ENCODE data around the gene NRIP1.
"Not testable (repeated sequence)": the region's sequence is repeated elsewhere in the genome, so short reads cannot be mapped to it uniquely, and the experiment has no call there.

Gene NRIP1

DNA sequence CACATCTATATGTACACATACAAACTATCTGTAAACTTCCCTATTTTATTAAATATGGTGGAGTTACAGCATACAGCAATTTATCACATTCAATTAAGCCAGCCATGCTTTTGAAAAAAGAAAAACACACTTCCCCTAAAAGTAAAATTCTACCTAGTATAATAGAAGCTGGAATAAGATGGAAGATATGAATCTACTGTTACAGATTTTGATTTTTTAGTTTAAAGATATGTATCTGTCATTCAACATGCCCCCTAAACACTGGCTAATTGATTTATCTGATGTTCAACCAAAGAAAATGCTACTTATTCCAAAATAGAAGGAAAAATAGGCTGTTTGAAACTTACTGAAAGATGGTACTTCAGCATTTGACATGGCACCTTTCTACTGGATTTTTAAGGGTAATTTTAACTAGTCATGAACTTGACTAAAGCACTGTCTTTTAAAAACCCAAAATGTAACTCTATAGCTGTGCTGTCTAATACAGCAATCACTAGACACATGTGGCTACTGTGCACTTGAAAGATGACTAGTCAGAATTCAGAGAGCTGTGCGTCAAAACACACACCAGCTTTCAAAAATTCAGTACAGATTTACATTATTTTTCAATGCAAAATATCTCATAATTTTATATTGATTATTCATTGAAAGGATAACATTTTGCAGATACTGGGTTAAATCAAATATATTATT, 25.0 kb downstream of the NRIP1 start:
- DNase-seq (ENCODE audit: low read depth in 3 of 3): no peak

DNA sequence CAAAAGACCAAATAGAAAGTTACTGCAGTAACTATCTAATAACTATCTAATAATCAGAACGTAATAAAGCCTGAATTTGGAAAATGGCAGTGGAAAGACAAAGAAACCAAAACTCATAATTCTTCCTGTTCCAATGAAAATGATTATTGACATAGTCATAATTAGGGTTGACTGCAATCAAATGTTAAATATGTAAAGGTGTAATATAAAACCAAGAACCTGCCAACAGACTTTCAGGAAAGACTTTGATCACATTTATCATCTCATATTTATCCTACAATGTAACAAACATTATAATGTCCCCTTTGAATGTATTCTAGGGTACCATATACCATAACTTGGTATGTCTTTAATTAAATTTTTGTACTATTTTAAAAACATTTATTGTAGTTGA, 26.9 kb downstream of the NRIP1 start:
- DNase-seq (ENCODE audit: low read depth in 3 of 3): no peak

DNA sequence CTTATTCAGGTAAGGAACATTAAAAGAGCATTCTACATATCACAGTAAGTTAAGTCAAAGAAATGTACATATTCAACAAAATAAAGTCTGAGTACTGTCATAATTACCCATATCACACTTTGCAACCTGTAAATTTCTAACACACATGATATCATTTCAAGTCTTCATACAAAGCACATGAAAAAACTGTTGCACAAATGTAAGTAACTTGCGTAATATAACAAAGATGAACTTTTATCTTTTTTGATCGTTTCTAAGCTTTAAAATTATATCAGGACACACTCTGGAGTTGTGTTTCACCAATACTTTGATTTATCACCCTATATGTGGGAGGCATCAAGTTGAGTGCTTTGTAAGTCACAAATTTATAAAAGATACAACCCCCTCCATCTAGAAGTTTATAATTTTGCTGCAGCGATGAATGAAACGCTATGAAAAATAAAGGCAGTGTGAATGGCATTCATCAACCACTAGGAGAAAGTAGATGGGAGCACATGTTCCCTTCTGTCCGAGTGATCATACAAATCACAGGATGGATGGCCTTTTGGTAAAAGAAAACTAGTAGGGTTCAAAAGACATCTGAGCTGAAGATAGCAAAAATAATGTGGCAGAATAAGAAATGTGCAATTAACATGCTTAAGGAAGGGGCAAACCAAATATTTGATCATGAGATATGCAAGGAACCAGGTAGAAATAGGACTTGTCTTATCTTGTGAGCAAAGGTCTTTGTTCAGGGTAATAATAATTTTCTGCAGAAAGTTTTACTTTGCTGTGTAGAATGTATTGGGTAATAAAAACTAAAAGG, 27.5 kb downstream of the NRIP1 start:
- no peak for DNase-seq (ENCODE audit: low read depth in 3 of 3)

DNA sequence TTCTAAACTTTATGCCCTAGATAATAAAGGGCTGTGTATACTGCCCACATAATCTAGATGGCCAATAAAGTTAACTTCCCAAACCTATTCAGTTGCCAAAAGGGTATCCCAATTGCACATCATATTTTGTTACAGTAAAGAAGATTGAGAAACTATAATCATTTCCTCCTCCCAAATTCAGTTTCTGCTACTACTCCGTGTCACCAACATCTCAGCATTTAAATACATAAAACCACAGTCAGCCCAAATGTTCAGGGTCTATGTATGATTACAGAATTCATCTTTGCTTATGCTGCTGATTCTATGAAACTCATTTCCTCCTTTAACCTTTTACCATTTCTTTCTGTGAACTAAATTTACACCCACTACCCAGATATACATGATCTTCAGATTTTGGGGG, 28.6 kb downstream of the NRIP1 start:
- no peak for DNase-seq (ENCODE audit: low read depth in 3 of 3)

DNA sequence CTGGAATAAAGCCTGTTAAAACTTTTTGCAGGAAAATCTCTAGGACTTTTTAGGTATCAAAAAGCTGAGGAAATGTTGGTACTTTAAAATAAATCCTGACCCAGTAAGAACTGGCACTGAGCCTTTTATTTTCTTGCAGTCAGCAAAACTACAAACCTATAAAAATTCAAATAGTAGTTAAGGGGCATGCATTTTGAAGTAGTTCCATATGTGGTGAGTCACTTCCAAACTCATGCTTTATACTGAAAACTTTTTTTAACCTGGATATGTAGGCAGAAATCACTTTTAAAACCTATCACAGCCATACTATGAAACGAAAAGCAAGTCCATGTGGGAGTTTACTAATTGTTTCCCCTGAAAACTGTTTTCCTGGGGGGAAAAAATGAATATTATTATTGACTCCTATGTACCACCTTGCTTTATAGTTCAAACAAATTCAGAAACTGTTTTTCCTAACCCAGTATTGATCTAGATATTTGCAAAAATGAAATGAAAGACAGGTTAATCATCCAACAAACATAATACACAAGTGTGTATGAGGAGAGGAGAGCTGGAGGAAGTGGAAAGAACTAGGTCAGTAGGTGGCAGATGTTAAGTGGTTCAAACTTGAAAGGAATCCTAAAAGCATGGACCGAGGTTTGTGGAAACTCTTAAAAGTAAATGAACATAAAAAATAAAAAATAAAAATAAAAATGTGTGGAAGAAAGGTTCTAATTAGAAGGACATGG, 30.5 kb downstream of the NRIP1 start:
- no peak for DNase-seq (ENCODE audit: low read depth in 3 of 3)

DNA sequence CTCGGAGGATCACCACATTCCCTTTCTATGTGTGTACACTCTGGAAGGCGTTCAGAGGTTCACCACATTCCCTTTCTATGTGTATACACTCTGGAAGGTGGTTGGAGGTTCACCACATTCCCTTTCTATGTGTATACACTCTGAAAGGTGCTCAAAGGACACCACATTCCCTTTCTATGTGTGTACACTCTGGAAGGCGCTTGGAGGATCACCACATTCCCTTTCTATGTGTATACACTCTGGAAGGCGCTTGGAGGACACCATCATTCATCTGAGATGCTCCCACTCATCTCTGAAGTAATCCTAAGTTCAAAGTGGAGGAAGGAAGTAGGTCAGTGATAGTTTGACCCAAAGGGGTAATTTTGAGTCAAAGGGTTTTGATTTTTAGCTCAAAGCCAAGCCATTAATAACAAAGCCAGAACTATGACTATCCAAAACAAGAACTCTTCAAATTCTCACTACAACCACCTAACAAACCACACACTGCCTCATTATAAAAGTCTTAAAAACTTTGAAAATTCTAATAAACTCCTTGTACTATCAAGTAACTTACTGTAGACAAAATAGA, 32.9 kb downstream of the NRIP1 start:
- DNase-seq (ENCODE audit: low read depth in 3 of 3): no peak

DNA sequence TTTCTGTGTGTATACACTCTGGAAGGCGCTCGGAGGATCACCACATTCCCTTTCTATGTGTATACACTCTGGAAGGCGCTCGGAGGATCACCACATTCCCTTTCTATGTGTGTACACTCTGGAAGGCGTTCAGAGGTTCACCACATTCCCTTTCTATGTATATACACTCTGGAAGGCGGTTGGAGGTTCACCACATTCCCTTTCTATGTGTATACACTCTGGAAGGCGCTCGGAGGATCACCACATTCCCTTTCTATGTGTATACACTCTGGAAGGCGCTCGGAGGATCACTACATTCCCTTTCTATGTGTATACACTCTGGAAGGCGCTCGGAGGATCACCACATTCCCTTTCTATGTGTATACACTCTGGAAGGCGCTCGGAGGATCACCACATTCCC, 33.4 kb downstream of the NRIP1 start:
- DNase-seq (ENCODE audit: low read depth in 3 of 3): not testable (repeated sequence)

DNA sequence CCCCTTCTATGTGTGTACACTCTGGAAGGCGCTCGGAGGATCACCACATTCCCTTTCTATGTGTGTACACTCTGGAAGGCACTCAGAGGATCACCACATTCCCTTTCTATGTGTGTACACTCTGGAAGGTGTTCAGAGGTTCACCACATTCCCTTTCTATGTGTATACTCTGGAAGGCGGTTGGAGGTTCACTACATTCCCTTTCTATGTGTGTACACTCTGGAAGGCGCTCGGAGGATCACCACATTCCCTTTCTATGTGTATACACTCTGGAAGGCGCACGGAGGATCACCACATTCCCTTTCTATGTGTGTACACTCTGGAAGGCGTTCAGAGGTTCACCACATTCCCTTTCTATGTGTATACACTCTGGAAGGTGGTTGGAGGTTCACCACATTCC, 33.9 kb downstream of the NRIP1 start:
- DNase-seq (ENCODE audit: low read depth in 3 of 3): not testable (repeated sequence)

DNA sequence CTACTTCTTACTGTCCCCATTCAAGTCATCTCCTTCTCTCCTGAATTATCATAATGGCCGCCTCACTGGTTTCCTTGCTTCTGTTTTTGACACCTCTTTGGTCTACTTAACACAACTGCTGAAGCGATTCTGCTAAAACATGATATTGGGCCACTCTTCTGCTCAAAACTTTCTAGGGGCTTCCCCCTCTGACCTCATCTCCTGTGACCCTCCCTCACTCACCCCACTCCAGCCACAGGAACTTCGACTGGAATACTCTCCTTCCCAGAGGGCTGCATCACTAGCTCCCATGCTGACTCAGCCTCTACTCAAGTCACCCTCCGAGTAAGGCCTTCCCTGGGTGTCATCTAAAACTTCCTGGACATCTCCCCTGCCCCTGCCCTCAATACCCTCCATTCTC, 35.7 kb downstream of the NRIP1 start:
- DNase-seq (ENCODE audit: low read depth in 3 of 3): no peak

DNA sequence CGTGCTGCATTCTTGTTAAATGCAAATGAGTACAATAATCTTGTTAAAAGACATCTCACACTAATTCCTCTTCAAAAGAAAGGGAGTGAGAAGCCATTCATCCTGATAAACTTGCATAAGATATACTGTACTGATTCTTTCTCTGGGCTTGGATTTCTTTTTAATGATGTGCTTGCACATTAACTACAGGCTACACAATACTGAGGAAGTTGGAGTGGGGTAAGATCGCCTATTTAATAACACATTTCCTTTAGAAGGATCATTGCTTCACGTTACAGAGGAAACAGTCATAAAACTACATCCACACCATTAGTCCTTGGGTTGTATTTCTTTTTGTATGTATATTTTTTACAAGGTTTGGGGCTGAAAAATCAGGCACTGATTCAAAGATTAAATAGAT, 36.6 kb downstream of the NRIP1 start:
- no peak for DNase-seq (ENCODE audit: low read depth in 3 of 3)

DNA sequence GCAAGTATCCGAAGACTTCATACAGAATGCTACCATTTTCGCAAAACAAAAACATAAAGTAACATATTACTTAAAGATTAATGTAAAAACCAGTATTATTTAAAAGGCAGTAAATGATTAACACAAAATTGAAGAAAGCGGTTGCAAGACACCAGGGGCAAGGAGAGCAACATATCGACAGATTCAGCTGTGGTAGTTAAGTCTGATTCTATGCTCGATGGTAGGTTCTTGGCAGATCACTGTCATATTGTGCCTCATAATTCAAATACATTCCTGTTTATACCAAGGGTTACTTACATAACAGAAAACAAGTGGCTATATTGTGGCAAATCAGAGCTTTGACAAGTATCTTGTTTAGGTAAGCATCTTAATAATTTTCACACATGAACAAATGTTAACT, 37.7 kb downstream of the NRIP1 start:
- DNase-seq (ENCODE audit: low read depth in 3 of 3): no peak

DNA sequence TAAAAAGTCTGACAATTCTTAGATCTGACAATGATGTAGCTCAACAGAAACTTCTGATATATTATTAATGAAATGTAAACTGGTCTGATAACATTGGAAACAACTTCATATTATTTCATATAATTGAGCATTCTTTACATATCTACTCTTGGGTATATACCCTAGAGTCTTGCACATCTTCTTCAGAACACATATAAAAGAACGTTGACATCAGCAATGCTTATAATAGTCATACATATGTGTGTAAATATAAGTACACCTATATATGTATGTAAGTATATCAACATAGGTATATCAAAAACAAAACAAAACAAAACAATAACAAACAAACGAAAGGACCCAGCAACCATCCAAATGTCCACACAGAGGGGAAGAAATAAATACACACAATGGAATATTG, 38.4 kb downstream of the NRIP1 start:
- no peak for DNase-seq (ENCODE audit: low read depth in 3 of 3)

DNA sequence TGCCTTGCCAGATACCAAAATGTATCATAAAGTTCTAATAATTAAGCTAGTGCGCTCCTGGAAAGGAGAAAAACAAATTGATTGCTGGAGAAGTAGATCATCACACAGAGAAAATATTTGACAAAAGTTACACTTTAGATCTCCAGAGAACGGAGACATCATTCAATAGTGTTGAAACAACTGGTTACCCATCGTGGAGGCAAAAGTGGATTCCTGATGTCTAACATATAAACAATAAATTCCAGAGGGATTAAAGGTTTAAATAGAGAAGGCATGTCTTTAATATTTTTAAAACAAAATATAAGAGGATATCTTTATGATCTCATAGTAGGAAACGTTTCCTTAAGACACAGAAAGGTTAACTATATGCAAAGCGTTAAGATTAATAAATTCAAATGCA, 41.0 kb downstream of the NRIP1 start:
- DNase-seq (ENCODE audit: low read depth in 3 of 3): no peak

DNA sequence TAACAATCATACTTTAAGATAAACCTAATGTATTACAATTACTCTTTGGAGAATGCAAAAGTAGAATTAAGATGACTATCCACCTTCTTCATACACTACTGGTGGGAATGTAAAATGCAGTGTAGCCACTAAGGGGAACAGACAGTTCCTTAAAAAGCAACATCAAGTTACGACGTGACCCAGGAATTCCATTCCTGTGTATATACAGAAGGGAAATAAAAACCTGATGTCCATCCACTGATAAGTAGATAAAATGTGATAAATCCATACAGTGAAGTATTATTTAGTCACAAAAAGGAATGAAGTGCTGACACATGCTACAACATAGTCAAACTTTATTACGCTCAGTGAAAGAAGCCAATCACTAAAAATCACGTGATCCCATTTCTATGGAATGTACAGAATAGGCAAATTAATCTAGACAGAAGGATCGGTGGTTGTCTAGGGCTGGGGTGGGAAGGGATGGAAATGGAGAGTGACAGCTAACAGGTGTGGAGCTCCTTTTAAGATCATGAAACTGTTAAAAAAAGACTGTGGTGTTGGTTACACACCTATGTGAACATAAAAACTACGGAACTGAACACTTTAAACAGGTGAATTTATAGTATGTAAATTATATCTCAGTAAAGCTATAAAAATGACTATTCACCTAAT, 42.1 kb downstream of the NRIP1 start:
- DNase-seq (ENCODE audit: low read depth in 3 of 3): no peak

DNA sequence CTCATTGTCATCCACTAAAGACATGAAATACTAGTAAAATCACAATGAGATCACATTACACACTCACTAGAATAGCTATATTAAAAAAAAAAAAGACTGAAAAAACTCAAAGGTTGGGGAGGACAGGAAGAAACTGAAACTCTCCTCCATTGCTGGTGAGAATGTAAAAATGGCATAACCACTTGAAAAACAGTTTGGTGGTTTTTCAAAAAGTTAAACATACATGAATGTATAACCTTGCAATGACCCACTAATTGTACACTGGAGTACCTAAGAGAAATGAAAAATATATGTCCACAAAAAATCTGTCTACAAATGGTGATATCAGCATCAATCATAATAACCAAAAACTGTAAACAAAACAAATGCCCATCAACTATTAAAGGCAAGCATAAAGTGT, 44.0 kb downstream of the NRIP1 start:
- no peak for DNase-seq (ENCODE audit: low read depth in 3 of 3)

DNA sequence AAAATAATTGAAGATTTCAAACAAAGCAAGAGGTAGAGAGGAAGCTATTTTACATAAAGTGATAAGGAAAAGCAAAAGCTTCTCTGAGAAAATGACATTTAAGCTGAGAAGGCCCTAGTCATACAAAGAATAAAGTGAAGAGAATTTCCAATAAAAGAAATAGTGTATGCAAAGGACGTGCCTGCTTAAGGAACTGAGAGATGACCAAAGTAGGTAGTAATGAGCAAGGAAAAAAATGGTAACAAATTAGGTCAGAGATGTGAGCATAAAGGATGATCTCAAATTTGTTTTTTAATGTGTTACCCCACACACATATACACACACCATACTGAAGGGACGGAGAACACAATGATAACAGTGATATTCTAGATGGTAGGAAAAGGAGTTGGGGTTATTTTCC, 46.4 kb downstream of the NRIP1 start:
- DNase-seq (ENCODE audit: low read depth in 3 of 3): no peak

DNA sequence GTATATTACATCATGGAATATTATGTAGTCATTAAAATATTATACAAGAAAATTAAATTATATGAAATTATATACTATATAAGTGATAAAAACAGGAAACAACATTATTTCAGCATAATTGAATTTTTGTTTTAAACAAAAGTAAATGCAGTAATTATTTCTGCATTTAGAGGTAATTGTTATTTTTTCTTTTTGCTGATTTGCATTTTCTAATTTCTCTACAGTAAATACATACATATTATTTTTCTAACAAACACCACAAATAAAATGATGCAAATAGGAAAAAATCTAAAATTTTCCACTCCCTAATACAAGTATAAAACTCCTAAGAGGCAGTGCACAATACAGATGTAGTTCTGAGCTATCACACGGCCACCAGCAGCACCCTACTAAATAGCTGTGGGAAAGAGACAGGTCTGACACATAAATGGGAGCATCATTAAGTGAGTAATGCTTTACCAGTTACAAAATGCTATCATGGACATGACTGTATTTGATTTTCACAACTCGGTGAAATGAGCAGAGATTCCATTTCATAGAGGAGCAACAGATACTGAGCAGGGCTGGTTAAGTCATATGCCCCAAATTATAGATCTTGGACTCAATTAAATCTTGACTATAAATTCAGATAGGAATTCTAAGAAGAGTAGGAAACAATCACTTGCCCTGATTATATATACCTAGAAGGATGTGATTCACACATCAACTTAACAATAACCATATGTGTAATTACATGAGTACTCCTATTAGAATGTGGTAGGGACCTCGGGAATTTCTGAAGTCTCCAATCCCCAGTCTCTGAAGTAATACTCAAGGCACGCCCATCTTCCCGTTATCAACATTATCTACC, 49.0 kb downstream of the NRIP1 start:
- DNase-seq (ENCODE audit: low read depth in 3 of 3): no peak

DNA sequence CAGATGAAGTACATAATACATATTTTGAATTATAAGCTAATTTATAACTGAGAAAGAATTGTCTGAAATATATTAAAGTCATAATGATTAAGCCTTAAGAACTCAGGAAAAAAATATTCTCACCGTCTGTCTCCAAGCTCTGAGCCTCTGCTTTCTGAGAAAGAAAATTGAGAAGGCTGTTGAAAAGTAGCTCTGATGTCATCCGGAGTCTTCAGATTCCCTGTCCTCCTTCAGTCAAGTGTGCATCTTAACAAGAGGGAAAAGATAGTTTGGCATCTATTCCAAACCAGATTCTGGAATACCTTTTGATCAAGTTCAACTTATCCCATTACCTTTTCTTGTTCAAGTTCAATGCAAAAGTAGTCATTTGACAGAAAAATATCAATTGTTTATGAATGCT, 50.6 kb downstream of the NRIP1 start:
- DNase-seq (ENCODE audit: low read depth in 3 of 3): no peak

DNA sequence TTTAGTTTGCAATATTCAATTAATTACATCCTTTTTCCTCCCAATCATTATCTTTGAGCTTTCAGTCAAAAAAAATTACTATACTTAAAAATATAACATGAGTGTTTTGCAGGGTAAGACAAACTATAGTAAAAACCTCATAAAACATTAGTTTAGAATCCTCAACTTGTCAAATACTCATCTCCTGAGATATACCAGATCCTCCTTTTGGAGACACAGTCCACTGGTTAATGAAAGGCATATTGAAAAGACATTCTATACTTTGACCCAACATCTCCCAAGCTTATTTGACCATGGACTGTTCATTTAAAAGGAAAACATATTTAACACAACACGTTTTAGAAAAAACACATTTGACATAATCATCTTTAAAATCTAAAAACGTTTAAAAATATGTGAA, 52.8 kb downstream of the NRIP1 start:
- DNase-seq (ENCODE audit: low read depth in 3 of 3): no peak

DNA sequence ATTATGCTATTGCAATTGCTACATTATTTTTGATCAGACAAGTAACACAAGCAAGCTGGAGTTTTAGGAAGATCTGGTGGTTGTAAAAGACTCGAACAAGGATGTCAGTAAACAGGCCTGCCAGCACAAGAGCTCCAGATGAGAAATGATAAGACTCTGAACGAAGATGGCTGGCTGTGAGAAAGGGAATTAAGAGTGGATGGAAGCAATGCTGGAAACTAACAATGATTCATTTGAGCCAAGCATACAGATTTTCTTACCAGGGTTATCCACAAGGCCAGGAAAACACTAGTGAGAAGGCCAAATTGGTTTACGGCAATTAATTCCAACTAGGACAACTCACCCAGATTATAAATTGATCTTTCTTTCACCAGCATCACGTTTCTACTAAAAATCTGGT, 54.2 kb downstream of the NRIP1 start:
- DNase-seq (ENCODE audit: low read depth in 3 of 3): no peak

DNA sequence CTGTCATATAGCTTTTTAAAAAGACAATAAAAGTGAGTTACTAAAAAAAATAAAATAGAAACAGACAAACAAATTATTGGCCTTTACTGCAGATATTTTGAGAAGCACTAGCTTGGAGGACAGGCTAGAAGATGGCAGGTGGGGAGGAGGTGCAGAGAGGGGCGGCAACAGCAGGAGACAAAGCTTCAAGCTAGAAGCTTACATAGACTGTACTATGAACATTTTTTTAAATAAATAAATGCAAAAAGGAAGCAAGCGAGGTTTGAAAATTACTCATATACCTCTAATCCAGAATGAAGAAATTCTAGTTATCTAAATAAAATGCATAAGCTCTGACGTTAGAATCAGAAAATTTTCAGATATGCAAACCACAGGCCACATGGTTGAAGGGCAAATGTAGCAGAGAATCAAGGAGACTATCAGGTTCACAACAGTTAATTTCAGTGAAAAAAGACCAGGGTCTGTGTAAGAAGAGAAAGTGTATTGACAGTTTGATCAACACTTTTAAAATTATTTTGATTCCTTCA, 54.9 kb downstream of the NRIP1 start:
- no peak for DNase-seq (ENCODE audit: low read depth in 3 of 3)
